ENCODE results near the gene PPOX.

Gene PPOX

DNA sequence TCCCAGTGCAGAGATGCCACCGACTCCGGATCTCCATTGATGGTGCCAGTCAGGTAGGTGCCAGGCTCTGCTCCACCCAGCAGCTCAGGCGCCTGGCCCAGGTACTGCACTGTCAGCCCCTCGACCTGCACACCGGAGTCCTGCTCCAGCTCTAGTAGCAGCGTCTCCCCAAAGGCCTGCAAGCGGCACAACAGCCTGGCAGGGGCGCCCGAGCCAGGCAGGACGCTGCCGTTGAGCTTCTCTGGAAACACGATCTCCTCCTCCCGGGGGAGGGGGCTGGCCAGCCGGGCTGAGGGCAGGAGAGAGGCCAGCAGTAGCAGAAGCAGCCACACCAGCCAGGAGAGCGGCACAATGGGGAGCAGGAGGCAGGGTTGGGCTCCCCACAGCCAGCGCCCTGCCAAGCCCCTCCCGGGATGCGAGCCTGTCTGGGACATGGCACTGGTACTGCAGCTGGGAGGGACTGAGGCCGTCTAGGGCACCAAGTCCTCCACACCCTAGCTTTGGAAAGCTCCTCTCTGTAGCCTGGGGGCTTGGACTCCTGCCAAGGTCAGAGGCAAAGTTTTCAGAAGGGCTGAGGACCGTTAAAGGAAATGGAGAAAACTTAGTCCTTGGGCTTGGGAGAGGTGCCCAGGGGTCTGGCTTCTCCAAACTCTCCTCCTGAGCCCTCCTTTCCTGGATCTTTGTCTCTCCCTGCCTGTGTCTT is 32.1 kb downstream of the PPOX start:
- no peak overlapping the region for H3K4me3 ChIP-seq (ENCODE audit: low read depth, low read length)
- TF ChIP-seq, protein P1, sequence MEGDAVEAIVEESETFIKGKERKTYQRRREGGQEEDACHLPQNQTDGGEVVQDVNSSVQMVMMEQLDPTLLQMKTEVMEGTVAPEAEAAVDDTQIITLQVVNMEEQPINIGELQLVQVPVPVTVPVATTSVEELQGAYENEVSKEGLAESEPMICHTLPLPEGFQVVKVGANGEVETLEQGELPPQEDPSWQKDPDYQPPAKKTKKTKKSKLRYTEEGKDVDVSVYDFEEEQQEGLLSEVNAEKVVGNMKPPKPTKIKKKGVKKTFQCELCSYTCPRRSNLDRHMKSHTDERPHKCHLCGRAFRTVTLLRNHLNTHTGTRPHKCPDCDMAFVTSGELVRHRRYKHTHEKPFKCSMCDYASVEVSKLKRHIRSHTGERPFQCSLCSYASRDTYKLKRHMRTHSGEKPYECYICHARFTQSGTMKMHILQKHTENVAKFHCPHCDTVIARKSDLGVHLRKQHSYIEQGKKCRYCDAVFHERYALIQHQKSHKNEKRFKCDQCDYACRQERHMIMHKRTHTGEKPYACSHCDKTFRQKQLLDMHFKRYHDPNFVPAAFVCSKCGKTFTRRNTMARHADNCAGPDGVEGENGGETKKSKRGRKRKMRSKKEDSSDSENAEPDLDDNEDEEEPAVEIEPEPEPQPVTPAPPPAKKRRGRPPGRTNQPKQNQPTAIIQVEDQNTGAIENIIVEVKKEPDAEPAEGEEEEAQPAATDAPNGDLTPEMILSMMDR (IDR thresholded peaks at IDR 0.05; ENCODE audit: borderline replicate concordance, insufficient read depth, low read depth, low read length), result no peak

DNA sequence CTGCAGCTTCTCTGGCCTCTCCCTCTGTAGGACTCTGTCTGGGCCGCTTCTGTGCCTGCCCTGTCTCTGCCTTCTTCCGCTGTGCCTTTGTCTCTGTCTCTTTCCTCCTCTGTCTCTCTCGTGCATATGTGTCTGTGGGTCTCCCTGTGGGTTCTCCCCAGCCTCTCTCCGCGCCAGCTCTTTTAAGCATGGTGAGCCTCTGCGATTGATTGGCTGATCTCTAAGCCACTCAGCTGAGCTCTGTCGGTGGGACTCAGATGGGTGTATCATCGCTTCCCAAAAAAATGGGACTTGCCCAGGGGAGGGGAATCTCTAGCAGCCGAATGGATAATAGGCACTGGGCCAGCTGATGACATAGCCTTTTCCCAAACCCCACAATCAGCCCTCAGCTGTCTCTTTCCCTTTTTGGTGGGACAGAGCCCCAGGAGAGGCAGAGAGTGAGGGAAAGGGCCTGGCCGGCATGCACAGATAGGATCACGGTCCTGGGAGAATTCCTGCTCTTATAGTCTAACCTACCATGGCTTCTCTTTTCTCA is 32.7 kb downstream of the PPOX start, which contains the start of gene ADAMTS4:
Gene ADAMTS4 (minus strand): TSS at position 158 of the 535 bp plus-strand sequence. CDS start 427 bp downstream, outside the sequence.
- no peak within 1 kb of the TSS for H3K4me3 ChIP-seq (ENCODE audit: low read depth, low read length)
- TF ChIP-seq, protein P1 (IDR thresholded peaks at IDR 0.05; ENCODE audit: borderline replicate concordance, insufficient read depth, low read depth, low read length), result no peak

DNA sequence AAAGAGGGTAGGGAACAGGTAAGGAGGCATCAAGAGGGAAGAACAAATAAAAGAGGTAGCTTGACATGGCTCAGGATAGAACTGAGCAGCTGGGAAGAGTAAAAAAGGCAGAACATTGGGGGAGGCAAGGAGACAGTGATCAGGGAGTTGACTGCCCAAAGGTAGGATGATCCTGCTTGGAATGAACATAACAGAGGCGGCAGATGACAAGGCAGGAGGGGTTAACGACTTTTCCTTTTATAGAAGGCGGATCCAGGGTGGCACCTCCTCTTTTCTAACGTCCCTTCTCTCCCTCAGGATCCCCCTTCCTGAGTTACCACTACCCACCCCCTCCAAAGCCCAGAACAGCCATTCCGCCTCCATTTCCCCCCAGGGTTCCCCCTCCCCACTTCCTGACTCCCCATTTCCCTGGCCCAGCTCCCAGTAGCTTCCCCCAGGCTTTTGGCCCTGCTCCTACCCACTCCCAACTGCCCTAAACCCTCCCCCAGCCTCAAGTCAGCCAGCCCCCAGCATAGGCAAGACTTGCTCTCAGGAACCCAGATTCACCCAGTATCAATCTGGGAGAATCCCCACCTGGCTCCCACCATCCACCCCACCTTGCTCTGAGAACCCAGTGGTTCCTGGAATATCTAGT is 33.4 kb downstream of the PPOX start:
- TF ChIP-seq, protein P1 (IDR thresholded peaks at IDR 0.05; ENCODE audit: borderline replicate concordance, insufficient read depth, low read depth, low read length), result no peak
- H3K4me3 ChIP-seq (ENCODE audit: low read depth, low read length), result no peak overlapping the region

DNA sequence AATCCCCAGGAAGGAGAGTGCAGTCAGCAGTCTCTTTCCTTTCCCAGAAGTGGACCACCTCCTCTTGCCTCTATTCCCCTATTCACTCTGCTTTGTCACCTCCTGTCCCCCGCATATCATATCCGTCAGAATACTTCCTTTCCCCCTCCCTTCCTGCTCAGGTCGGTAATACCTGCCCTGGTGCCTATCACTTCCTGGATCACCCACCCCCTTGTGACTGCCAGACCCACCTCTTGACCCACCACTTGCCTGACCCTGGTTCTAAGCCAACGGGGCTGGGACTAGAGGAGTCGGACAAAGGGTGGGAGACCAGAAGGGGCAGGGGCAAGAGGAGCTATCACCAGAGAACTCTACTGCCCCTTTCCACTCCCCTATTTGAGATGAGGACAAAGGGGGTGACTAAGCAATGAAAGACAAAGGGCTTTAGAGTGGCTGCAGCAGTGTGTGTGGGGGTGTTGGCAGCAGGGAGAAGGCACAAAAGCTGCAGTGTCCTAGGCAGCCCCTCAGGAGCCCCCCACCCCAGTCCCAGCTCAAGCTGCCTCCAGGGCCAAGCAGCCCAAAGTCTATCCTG is 34.3 kb downstream of the PPOX start:
- TF ChIP-seq, protein P1 (IDR thresholded peaks at IDR 0.05; ENCODE audit: borderline replicate concordance, insufficient read depth, low read depth, low read length), result no peak
- H3K4me3 ChIP-seq (ENCODE audit: low read depth, low read length), result no peak overlapping the region

DNA sequence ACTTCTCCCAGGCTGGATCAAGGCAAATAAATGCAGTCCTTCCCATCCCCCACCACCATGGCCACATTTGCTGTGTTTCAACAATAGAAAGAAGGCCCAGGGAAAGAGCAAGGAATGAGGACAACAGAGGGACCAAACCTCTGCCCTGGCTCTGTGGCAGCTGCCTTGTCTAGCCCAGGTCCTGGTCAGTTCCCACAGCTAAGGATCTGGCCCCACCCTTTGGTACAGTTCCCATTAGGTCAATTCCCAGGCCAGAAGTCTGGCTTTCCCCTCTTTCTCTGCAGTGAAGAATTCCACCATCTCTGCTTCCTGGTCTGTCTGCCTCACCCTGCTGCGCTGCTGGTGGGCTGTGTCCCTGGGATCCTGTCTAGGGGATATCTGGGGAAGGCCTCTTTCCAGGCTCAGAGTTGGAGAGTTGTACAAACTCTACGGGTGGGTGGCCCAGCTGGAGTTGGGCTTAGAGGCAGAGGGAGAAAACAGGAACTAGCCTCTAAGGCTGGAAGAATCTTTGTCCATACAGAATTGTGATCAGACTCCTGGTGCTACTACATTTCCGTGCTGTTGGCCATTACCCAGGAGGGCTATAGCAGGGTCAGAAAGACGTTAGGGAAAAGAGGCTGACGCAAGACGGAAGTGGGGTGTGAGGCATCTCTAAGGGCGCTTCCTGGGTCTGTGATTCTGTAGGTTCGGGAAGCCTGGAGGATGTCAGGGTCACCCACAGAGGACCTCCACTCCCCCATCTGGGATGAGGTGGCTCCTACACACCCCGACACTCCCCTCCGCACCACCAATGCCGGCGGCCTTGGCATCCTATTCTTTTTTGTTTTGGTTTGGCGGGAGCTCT is 35.0 kb downstream of the PPOX start:
- H3K4me3 ChIP-seq (ENCODE audit: low read depth, low read length), result peak overlapping the region; percentile 53
- TF ChIP-seq, protein P1 (IDR thresholded peaks at IDR 0.05; ENCODE audit: borderline replicate concordance, insufficient read depth, low read depth, low read length), result no peak

DNA sequence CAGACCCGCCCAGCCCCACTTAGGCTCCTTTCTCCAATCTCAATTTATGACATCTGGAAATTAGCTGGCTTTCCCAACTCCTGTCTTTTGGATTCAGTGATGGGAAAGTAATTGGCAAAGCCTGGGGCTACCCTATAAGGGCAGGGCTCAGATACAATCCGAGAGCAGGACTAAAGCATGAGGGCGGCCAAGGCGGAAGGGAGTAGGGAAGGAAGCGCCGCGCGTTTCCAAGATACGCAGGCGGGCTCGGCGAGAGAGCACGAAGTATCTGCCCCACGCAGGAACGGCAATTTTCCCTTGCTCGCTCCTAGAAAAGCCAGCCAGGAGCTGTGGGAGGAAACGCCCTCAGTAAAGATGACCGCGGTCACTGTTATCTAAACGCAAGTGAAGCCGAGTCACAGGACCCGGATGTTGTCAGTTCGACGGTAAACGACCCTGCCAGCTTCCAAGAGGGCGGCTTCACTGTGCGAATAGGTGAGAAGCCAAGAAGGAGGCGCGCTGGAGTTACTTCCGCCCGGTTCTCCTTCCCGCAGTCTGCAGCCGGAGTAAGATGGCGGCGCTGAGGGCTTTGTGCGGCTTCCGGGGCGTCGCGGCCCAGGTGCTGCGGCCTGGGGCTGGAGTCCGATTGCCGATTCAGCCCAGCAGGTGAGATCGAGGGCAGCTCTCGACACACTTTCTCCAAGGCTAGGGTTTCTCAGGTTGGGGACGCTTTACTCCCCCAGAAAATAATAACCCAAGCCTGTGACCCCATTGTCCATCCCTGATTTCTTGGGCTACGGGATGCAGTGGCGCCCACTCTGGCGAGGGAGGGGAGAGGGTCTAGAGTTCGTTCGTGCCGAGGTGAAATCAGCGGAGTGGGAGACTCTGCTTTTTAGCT is 35.8 kb downstream of the PPOX start, which contains the start of gene NDUFS2:
Gene NDUFS2 (plus strand): TSS at position 532 of the 877 bp plus-strand sequence. CDS start 19 bp downstream, at position 551.
- TF ChIP-seq, protein P1 (IDR thresholded peaks at IDR 0.05; ENCODE audit: borderline replicate concordance, insufficient read depth, low read depth, low read length), result peak; percentile 33; the same call in 1 of the 2 replicates
- peak within 1 kb of the TSS; percentile 88 for H3K4me3 ChIP-seq (ENCODE audit: low read depth, low read length)
